22Rv1 (cell line): ENCODE results near the gene CCT6A.
"Not testable (repeated sequence)": the region's sequence is repeated elsewhere in the genome, so short reads cannot be mapped to it uniquely, and the experiment has no call there.

Experiments
- H3K27ac ChIP-seq: fragments of 450-650 bp; 2 replicates; pipeline ENCODE4 v1.5.1; 2017
- CTCF ChIP-seq: fragments of 450-650 bp; IDR thresholded peaks from 2 replicates; pipeline ENCODE4 v1.5.1; 2017; ENCODE audit warnings: mild to moderate bottlenecking
- ZFX ChIP-seq: fragments of 450-650 bp; IDR thresholded peaks from 2 replicates; pipeline ENCODE4 v1.6.1; 2017; ENCODE audit warnings: antibody characterized with exemption, borderline replicate concordance

The CCT6A gene

GRCh38 chr7:56051339-56052191 is at the start of gene CCT6A, which contains the start of gene PSPH:
Gene CCT6A, plus strand, starts transcription at chr7:56051765. Its CDS starts 84 bp downstream, at chr7:56051849.
Gene PSPH, minus strand, starts transcription at chr7:56051444. Its CDS starts 30,232 bp downstream, at chr7:56021212.
- no peak for TF ChIP-seq ZFX
- peak within 1 kb of the TSS; percentile 90 for H3K27ac ChIP-seq

- TF ChIP-seq CTCF (no peak), ZFX (no peak)
- H3K27ac ChIP-seq = no peak overlapping the region
These were observed 47.8 kb upstream of the CCT6A start for GRCh38 chr7:56003749-56004148.

GRCh38 chr7:56007167-56007652 is 44.4 kb upstream of the CCT6A start:
- TF ChIP-seq ZFX = no peak
- TF ChIP-seq CTCF = no peak
- no peak overlapping the region for H3K27ac ChIP-seq

- TF ChIP-seq ZFX (no peak), CTCF (no peak)
- H3K27ac ChIP-seq = no peak overlapping the region
These were observed 43.7 kb upstream of the CCT6A start for GRCh38 chr7:56007891-56008290.

- no peak for TF ChIP-seq ZFX
- H3K27ac ChIP-seq = peak overlapping the region; percentile 58
These were observed 41.9 kb upstream of the CCT6A start for GRCh38 chr7:56009695-56010094.

GRCh38 chr7:56017015-56017414 is 34.5 kb upstream of the CCT6A start:
- H3K27ac ChIP-seq = not testable (repeated sequence)

GRCh38 chr7:56019501-56019900 is 32.1 kb upstream of the CCT6A start:
- TF ChIP-seq ZFX (no peak), CTCF (no peak)
- H3K27ac ChIP-seq = no peak overlapping the region

GRCh38 chr7:56023500-56023899 is 28.1 kb upstream of the CCT6A start:
- no peak overlapping the region for H3K27ac ChIP-seq
- TF ChIP-seq CTCF (no peak), ZFX (no peak)

GRCh38 chr7:56026538-56026937 is 25.0 kb upstream of the CCT6A start:
- H3K27ac ChIP-seq = no peak overlapping the region
- TF ChIP-seq ZFX (no peak), CTCF (no peak)
